Muscle of back (tissue), 11 donors: Measurements from ENCODE around the gene CFAP97D1. TPM values are rescaled to one million over a fixed set of nuclear protein-coding genes. Genes with fewer than 3 reads are reported as not detected.

Source experiments
- DNase-seq, 3 donors: peaks; one replicate each; pipeline versions ENCODE4 v3.0.0 to v3.0.0-alpha.2; 2013
- polyA plus RNA-seq, 10 donors: library from polyadenylated mRNA; unstranded; fragments of 120-200 nt; gene quantifications; one replicate each; pipeline ENCODE4 v1.2.1, GENCODE V29; 2013; ENCODE audit not compliant: insufficient read length in 10 of 10

CFAP97D1 gene
- polyA plus RNA-seq, 10 donors = 0.08 to 0.13 (median 0.10) TPM; not detected in 5

GRCh38 chr17:43825567-43825966 is 45.3 kb downstream of the CFAP97D1 start:
- no peak for DNase-seq

- DNase-seq = no peak
Observed at GRCh38 chr17:43826206-43826605, 46.0 kb downstream of the CFAP97D1 start.

GRCh38 chr17:43827596-43827995 is 47.4 kb downstream of the CFAP97D1 start:
- DNase-seq = no peak

DNA sequence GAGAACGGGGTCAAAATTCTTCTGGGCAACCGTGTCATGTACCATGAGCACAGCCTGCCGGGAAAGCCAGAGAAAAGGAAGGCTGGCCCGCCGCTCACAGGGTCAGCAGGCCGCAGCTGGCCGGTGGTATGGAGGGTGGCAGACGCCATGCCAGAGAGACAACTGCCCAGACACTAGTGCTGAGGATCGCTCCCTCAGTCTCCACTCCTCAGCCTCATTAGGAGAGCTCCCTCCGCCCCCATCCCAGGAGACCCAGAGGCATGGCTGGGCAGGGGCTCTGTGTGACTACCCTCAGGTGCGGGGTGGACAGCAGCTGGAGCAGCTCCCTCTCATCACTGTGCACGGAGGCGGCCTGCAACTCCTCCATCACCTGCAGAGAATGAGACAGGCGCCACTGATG is 49.5 kb downstream of the CFAP97D1 start:
- DNase-seq = no peak

DNA sequence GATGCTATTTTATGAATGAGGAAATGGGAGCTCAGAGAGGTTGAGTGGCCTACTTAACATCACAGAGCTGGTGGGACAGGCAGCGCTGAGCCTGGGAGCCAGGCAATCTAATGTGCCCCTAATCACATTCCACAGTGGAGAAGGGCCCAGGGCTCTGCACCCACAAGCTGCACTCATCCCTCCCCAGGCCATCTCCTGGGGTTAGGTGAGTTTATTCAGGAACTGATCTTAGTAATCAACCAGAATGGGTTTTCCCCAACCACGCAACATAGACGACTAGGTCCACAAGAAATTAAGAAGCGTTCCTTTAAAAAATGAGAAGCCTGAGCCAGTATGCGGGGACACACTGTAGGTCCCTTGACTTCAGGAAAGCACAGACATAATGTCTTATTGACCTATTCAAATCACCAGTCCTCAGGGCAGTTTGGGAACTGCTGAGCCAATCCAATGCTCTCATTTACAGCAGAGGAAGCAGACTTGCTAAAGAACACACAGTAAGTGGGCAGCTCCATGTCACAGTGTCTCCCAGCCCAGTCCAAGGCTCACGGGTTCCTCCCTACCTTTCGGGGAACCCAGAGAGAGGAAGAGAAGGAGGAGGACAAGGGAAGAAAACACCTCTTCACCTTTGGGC is 50.4 kb downstream of the CFAP97D1 start:
- DNase-seq = no peak

GRCh38 chr17:43831633-43832032 is 51.4 kb downstream of the CFAP97D1 start:
- DNase-seq = no peak

DNA sequence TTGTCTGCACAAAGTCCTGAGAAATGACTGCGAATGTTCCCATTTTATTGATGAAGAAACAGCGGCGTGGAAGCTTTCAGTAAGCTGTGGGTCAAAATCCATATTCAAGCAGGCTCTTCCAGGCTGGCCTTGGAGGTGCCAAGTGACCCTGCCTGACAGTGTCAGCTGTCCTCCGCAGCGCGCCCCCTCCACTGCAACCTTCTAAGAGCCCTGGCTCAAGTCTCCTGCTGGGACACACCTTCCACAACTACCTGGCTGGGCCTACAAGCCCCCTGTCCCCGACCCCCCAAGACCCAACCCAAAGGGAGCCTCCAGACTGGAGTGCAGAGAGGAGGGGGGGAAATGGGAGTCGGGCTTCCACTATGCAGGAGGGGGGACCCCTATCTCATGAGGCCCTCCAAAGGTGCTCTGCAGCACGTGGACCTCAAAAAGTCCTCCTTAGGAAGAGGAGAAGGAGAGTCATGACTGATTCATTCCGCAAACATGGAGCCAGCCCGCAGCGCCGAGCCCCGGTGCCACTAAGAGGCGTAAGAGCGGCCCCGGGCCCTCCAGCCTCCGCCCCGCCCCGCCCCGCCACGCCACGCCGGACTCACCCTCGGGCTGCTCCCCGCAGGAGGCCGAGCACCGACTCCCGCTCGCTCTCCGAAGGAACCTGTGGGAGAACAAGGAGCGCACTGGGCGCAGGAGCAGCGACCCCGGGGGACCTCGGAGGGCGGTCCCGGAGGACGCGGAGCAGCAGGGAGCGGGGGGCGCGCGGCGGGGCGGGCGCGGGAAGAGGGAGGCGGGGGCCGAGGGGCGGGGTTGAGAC is 52.1 kb downstream of the CFAP97D1 start:
- DNase-seq = peak; percentile 22 to 73 (median 23)

- peak; percentile 57 to 92 (median 75) for DNase-seq
Observed at GRCh38 chr17:43832976-43833829, 53.0 kb downstream of the CFAP97D1 start, which contains the start of gene MPP3. Gene MPP3 (minus strand): TSS chr17:43833146. CDS start chr17:43831906, 1,240 bp downstream.

GRCh38 chr17:43834106-43834505 is 53.9 kb downstream of the CFAP97D1 start:
- DNase-seq = peak; percentile 36 to 53 (median 51)

Other genes with a start within 250 kb of the CFAP97D1 start
- 1 to 10 TPM; 3.8 to 7.2 (median 5.8) TPM for gene ETV4, start 234.1 kb upstream of the CFAP97D1 start, polyA plus RNA-seq
- gene MEOX1, start 118.5 kb upstream of the CFAP97D1 start, polyA plus RNA-seq = 10 to 100 TPM in 8 of 10 donors, 1 to 10 TPM in 2; 9.4 to 22.3 (median 14.0) TPM
- under 1 TPM in 1 of 10 donors, not detected in 9; 0.86 TPM for gene SOST, start 21.6 kb upstream of the CFAP97D1 start, polyA plus RNA-seq
- gene DUSP3, start 1.5 kb upstream of the CFAP97D1 start, polyA plus RNA-seq = 100 to 1,000 TPM in 1 of 10 donors, 10 to 100 TPM in 9; 54.8 to 103 (median 63.9) TPM
- gene MPP3, start 52.7 kb downstream of the CFAP97D1 start, polyA plus RNA-seq = 1 to 10 TPM; 2.4 to 8.0 (median 4.6) TPM
- 1 to 10 TPM; 1.1 to 4.2 (median 2.8) TPM for gene CD300LG, start 66.7 kb downstream of the CFAP97D1 start, polyA plus RNA-seq
- 1 to 10 TPM; 2.3 to 5.1 (median 3.7) TPM for gene MPP2, start 127.1 kb downstream of the CFAP97D1 start, polyA plus RNA-seq
- not detected for gene PPY, start 162.0 kb downstream of the CFAP97D1 start, polyA plus RNA-seq
- gene PYY, start 173.5 kb downstream of the CFAP97D1 start, polyA plus RNA-seq = under 1 TPM in 3 of 10 donors, not detected in 7; 0.15 to 0.35 (median 0.22) TPM
- gene NAGS, start 224.2 kb downstream of the CFAP97D1 start, polyA plus RNA-seq = under 1 TPM; 0.21 to 0.69 (median 0.36) TPM
- gene TMEM101, start 234.5 kb downstream of the CFAP97D1 start, polyA plus RNA-seq = 10 to 100 TPM; 23.5 to 30.4 (median 26.8) TPM